GM19455 (cell line): ENCODE data around the gene PIK3CD.

Source experiments
- ATAC-seq: cut with Tn5 transposase; IDR thresholded peaks from one replicate; pipeline ENCODE4 v1.9.1; 2021; ENCODE audit not compliant: unreplicated experiment

Gene PIK3CD

GRCh38 chr1:9716404-9717192 lies 65.1 kb downstream of the PIK3CD start:
- ATAC-seq: no peak

DNA sequence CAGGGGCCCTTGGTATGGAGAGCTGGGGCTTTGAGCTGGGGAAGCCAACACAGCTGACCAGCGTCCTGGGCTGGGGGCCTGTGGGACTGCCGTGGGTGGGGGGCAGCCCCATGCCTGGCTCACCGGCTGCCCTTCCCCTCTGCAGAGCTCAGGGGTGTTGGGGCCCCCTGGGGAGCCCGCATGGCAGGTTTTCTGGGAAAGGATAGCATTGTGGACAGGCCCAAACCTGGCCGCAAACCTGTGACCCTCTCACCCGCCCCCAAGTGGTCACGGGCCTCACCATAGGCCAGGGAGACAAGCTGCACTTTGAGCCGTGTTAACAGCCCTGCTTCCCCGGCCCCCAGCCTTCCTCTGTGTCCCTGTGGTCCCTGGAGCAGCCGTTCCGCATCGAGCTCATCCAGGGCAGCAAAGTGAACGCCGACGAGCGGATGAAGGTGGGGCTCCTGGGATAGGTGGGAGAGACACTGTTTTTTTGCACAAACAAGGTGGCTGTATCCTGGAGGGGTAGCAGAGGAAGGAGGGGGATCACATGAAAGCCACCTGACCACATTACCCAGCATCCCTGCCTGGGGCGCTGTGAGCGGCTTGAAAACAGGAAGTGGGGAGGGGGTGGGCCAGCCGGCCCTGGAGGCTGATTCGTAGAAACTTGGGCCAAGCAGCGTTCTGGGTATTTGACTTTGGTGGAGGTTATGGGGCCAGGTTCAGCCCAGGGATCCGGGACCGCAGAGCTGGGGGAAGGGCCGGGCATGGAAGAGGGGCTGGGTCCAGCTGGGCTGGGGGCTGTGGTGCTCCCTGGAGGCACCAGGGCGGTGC lies 65.9 kb downstream of the PIK3CD start:
- no peak for ATAC-seq

GRCh38 chr1:9718006-9718680 lies 66.6 kb downstream of the PIK3CD start:
- no peak for ATAC-seq

- no peak for ATAC-seq
These were observed 68.6 kb downstream of the PIK3CD start for GRCh38 chr1:9719978-9720722.

DNA sequence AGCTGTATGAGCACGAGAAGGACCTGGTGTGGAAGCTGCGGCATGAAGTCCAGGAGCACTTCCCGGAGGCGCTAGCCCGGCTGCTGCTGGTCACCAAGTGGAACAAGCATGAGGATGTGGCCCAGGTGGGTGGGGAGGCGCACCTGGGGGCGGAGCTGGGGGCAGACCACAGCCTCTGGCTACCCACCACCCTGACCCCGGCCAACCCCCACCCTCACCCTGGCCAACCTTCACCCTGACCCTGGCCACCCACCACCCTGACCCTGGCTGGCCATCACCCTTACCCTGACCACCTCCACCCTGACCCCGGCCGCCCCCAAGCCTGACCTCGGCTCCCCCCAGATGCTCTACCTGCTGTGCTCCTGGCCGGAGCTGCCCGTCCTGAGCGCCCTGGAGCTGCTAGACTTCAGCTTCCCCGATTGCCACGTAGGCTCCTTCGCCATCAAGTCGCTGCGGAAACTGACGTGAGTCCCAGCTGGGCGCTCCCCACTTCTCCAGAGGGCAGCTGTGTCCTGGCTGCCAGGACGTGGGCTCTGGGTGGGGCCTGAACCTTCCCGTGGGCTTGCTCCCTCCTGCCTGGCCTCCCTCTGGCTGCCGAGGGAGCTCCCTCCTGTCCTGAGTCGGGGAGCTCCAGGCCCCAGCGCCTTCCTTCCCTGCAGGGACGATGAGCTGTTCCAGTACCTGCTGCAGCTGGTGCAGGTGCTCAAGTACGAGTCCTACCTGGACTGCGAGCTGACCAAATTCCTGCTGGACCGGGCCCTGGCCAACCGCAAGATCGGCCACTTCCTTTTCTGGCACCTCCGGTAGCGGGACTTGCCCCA lies 69.5 kb downstream of the PIK3CD start:
- no peak for ATAC-seq

- ATAC-seq: no peak
These were observed 70.3 kb downstream of the PIK3CD start for GRCh38 chr1:9721606-9722377.

DNA sequence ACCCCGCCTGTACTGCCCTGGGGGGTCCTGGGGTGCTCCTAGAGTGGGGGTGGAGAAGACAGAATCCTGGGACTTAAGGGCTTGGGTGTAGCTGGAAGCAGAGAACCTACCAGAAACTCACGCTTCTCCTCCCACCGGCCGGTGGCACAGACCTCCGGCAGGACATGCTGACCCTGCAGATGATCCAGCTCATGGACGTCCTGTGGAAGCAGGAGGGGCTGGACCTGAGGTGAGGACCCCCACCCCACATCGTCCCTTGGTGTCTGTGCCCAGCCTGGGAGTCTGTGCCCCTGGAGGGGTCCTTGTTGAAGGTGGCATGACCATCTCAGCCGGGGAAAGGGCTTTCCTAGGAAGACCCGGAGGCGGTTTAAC lies 70.8 kb downstream of the PIK3CD start:
- ATAC-seq: no peak

GRCh38 chr1:9723068-9723805 lies 71.7 kb downstream of the PIK3CD start:
- ATAC-seq: no peak

GRCh38 chr1:9723926-9724325 lies 72.4 kb downstream of the PIK3CD start:
- ATAC-seq: no peak

DNA sequence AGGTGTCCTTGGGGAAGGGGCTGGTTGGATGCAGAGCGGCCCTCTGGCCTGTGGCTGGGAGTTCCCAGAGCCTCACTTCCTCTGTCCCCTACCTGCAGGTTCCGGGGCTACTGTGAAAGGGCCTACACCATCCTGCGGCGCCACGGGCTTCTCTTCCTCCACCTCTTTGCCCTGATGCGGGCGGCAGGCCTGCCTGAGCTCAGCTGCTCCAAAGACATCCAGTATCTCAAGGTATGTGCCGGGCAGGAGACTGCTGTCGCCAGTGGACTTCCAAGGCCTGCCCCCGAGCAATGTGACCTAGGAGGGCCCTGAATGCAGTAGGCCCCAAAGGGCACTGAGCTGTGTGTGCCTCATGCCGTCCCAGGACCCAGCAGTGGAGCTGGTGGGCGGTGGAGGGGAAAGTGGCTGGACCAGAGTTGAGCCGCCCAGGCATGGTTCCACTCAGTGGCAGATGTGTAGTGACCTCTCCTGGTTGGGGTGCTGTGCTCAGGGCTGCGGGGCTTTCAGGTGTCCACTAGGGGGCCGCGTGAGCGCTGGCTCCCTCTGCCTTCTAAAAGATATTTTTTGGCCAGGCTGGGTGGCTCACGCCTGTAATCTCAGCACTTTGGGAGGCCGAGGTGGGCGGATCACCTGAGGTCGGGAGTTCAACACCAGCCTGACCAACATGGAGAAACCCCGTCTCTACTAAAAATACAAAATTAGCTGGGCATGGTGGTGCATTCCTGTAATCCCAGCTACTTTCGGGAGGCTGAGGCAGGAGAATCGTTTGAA lies 73.4 kb downstream of the PIK3CD start:
- ATAC-seq: no peak

DNA sequence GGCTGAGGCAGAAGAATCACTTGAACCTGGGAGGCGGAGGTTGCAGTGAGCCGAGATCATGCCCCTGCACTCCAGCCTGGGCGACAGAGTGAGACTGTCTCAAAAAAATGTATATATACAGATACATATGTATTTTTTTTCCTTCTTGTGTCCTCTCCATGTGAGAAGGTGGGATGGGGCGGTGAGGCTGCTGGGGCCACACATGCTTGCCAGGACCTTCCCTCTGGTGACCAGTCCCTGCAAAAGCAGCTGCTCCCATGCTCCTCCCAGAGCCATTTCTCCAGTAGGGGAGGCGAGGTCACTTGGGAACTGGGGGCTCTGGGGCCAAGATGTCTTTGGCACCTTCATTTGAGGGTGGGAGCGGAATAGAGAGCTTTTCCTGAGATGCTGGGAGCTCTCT lies 74.9 kb downstream of the PIK3CD start:
- ATAC-seq: no peak

- ATAC-seq: no peak
These were observed 75.5 kb downstream of the PIK3CD start for GRCh38 chr1:9726905-9727595.

- ATAC-seq: no peak
These were observed 77.1 kb downstream of the PIK3CD start for GRCh38 chr1:9728451-9729295.

- no peak for ATAC-seq
These were observed 78.0 kb downstream of the PIK3CD start for GRCh38 chr1:9729523-9729922.

GRCh38 chr1:9730096-9730901 lies 78.8 kb downstream of the PIK3CD start:
- ATAC-seq: no peak

- no peak for ATAC-seq
These were observed 79.6 kb downstream of the PIK3CD start for GRCh38 chr1:9731051-9731537.
